SK-N-SH treated with all-trans-retinoic acid at 6 μM for 48 hours (cell line): ENCODE measurements around the gene BAG2.

Source experiments
- ATAC-seq: fragments of 200-7000 bp; cut with Tn5 transposase; 3 replicates; pipeline ENCODE4 v1.9.1; 2020; ENCODE audit warnings: mild to moderate bottlenecking, moderate library complexity
- ARNTL ChIP-seq: fragments of 450-650 bp; formaldehyde crosslinking; IDR thresholded peaks from 2 replicates; pipeline ENCODE4 v1.5.0; 2020; ENCODE audit warnings: low read depth, mild to moderate bottlenecking, moderate library complexity, borderline replicate concordance
- BACH2 ChIP-seq: fragments of 250-450 bp; sonication (Bioruptor Pico); IDR thresholded peaks from 2 replicates; pipeline ENCODE4 v1.9.0; 2021; ENCODE audit warnings: mild to moderate bottlenecking, borderline replicate concordance
- CREB5 ChIP-seq: fragments of 250-450 bp; sonication (Bioruptor Pico); IDR thresholded peaks from 2 replicates; pipeline ENCODE4 v1.5.1; 2020; ENCODE audit warnings: low read depth, mild to moderate bottlenecking, moderate library complexity
- CSDC2 ChIP-seq: fragments of 250-450 bp; sonication (Bioruptor Pico); IDR thresholded peaks from 2 replicates; pipeline ENCODE4 v1.5.0; 2020; ENCODE audit warnings: mild to moderate bottlenecking, moderate library complexity
- CSRNP3 ChIP-seq: fragments of 250-450 bp; sonication (Bioruptor Pico); IDR thresholded peaks from 2 replicates; pipeline ENCODE4 v1.5.1; 2021; ENCODE audit warnings: mild to moderate bottlenecking, moderate library complexity
- ISL1 ChIP-seq: fragments of 250-450 bp; sonication (Bioruptor Pico); IDR thresholded peaks from 2 replicates; pipeline ENCODE4 v2.1.2; 2022; ENCODE audit warnings: mild to moderate bottlenecking, moderate library complexity
- OSR1 ChIP-seq: fragments of 250-450 bp; sonication (Bioruptor Pico); IDR thresholded peaks from 2 replicates; pipeline ENCODE4 v1.8.0; 2022; ENCODE audit warnings: moderate library complexity, mild to moderate bottlenecking, inconsistent platforms
- PATZ1 ChIP-seq: fragments of 250-450 bp; sonication (Bioruptor Pico); IDR thresholded peaks from 2 replicates; pipeline ENCODE4 v1.8.0; 2020; ENCODE audit warnings: mild to moderate bottlenecking, moderate library complexity, borderline replicate concordance
- POU6F1 ChIP-seq: fragments of 250-450 bp; sonication (Bioruptor Pico); IDR thresholded peaks from 2 replicates; pipeline ENCODE4 v1.8.0; 2021; ENCODE audit warnings: low read depth, mild to moderate bottlenecking, moderate library complexity, borderline replicate concordance
- PPARA ChIP-seq: fragments of 250-450 bp; sonication (Bioruptor Pico); IDR thresholded peaks from 2 replicates; pipeline ENCODE4 v1.5.0; 2020; ENCODE audit warnings: mild to moderate bottlenecking, borderline replicate concordance
- SNAI2 ChIP-seq: fragments of 250-450 bp; sonication (Bioruptor Pico); IDR thresholded peaks from 2 replicates; pipeline ENCODE4 v1.5.0; 2020; ENCODE audit warnings: mild to moderate bottlenecking, moderate library complexity
- TCF4 ChIP-seq: fragments of 250-450 bp; sonication (Bioruptor Pico); IDR thresholded peaks from 2 replicates; pipeline ENCODE4 v1.8.0; 2021; ENCODE audit warnings: mild to moderate bottlenecking, moderate library complexity, borderline replicate concordance
- TOX ChIP-seq: fragments of 250-450 bp; sonication (Bioruptor Pico); IDR thresholded peaks from 2 replicates; pipeline ENCODE4 v1.8.0; 2021; ENCODE audit warnings: mild to moderate bottlenecking, moderate library complexity, borderline replicate concordance
- TSHZ2 ChIP-seq: fragments of 250-450 bp; sonication (Bioruptor Pico); IDR thresholded peaks from 2 replicates; pipeline ENCODE4 v1.5.0; 2020; ENCODE audit warnings: mild to moderate bottlenecking, moderate library complexity
- ZC3H10 ChIP-seq: fragments of 250-450 bp; sonication (Bioruptor Pico); IDR thresholded peaks from 2 replicates; pipeline ENCODE4 v1.5.1; 2021; ENCODE audit warnings: mild to moderate bottlenecking, moderate library complexity
- ZFP3 ChIP-seq: fragments of 250-450 bp; sonication (Bioruptor Pico); IDR thresholded peaks from 2 replicates; pipeline ENCODE4 v1.5.0; 2020; ENCODE audit warnings: mild to moderate bottlenecking, moderate library complexity
- ZFP30 ChIP-seq: fragments of 450-650 bp; formaldehyde crosslinking; IDR thresholded peaks from 2 replicates; pipeline ENCODE4 v1.5.0; 2022; ENCODE audit warnings: mild to moderate bottlenecking, moderate library complexity
- ZNF565 ChIP-seq: fragments of 450-650 bp; formaldehyde crosslinking; conservative IDR thresholded peaks from 2 replicates; pipeline ENCODE4 v1.5.0; 2020; ENCODE audit warnings: low read depth, mild to moderate bottlenecking, moderate library complexity
- ZNF70 ChIP-seq: fragments of 450-650 bp; formaldehyde crosslinking; IDR thresholded peaks from 2 replicates; pipeline ENCODE4 v1.5.0; 2020; ENCODE audit warnings: mild to moderate bottlenecking, moderate library complexity
- ZNF8 ChIP-seq: fragments of 450-650 bp; formaldehyde crosslinking; IDR thresholded peaks from 2 replicates; pipeline ENCODE4 v1.5.0; 2020; ENCODE audit warnings: mild to moderate bottlenecking, moderate library complexity

Gene BAG2

GRCh38 chr6:57158658-57159057 lies 13.5 kb upstream of the BAG2 start:
- no peak for TF ChIP-seq ZFP30 (CRISPR knock-in tag)
- TF ChIP-seq, all 23 proteins: peak for 0
- ATAC-seq, result peak; percentile 76

- TF ChIP-seq TOX (CRISPR knock-in tag) (no peak), ZFP3 (CRISPR knock-in tag) (no peak), ISL1 (no peak), CSDC2 (no peak), POU6F1 (CRISPR knock-in tag) (no peak), CSRNP3 (no peak), ZNF70 (CRISPR knock-in tag) (no peak), OSR1 (no peak), SNAI2 (no peak), ZFP30 (CRISPR knock-in tag) (no peak), PATZ1 (no peak), ZC3H10 (no peak), ZNF8 (CRISPR knock-in tag) (no peak), TSHZ2 (CRISPR knock-in tag) (no peak), TCF4 (CRISPR knock-in tag) (no peak), BACH2 (CRISPR knock-in tag) (no peak), ARNTL (CRISPR knock-in tag) (no peak)
- TF ChIP-seq, all 23 proteins: peak for 0
- no peak for ATAC-seq
Measured at GRCh38 chr6:57159127-57159526, 13.0 kb upstream of the BAG2 start.

- ATAC-seq, result no peak
- TF ChIP-seq TSHZ2 (CRISPR knock-in tag) (no peak), CREB5 (CRISPR knock-in tag) (no peak), PPARA (CRISPR knock-in tag) (no peak), TOX (CRISPR knock-in tag) (no peak), BACH2 (CRISPR knock-in tag) (no peak), TCF4 (CRISPR knock-in tag) (no peak), ZNF565 (CRISPR knock-in tag) (no peak), POU6F1 (CRISPR knock-in tag) (no peak), PATZ1 (no peak), OSR1 (no peak), ARNTL (CRISPR knock-in tag) (no peak), ZFP3 (CRISPR knock-in tag) (no peak), ZFP30 (CRISPR knock-in tag) (no peak)
Measured at GRCh38 chr6:57162028-57162427, 10.1 kb upstream of the BAG2 start.
